GM21723 (cell line): ENCODE results near the gene SMYD3.
"Not testable (repeated sequence)": the region's sequence is repeated elsewhere in the genome, so short reads cannot be mapped to it uniquely, and the experiment has no call there.

Source experiments
- ATAC-seq: cut with Tn5 transposase; IDR thresholded peaks from one replicate; pipeline ENCODE4 v1.9.1; 2021; ENCODE audit warnings: mild to moderate bottlenecking, moderate library complexity; ENCODE audit not compliant: unreplicated experiment

Gene SMYD3

DNA sequence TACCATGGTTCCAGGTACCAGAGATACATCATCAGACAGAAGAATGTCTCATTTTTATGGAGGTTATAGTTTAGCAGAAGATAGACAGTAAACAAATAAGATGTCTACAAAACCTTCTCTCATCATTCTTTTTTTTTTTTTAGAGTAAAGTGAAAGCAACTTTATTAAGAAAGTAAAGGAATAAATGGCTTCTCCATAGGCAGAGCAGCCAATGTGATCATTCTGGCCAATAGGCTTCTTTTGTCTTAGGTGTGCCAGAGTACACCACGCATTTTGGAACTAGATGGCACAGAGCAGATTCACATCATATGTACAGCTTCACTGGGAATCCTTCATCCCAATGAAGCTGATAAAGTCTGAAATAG, 428.2 kb downstream of the SMYD3 start:
- ATAC-seq, result no peak

- no peak for ATAC-seq
Measured at GRCh38 chr1:246078126-246078887, 428.8 kb downstream of the SMYD3 start.

- no peak for ATAC-seq
Measured at GRCh38 chr1:246077476-246077875, 429.6 kb downstream of the SMYD3 start.

DNA sequence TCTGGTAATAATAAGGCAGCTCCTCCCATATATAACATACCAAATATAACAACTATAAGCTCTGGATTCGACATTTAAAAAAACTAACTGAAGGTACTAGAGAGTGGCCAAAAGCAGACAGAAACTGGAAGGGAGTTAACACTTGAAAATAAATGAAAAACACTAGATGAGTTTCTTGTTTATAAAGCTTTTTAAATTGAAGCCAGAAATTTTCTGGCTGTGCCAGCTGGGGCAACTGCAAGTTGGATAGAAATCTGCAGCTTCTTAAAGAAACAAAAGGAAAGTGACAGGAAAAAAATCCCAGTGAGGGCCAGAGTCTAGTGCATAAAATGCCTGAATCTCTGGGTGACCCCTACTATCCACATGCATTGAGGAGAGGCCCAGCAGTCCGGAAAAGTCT, 432.7 kb downstream of the SMYD3 start:
- ATAC-seq, result no peak

DNA sequence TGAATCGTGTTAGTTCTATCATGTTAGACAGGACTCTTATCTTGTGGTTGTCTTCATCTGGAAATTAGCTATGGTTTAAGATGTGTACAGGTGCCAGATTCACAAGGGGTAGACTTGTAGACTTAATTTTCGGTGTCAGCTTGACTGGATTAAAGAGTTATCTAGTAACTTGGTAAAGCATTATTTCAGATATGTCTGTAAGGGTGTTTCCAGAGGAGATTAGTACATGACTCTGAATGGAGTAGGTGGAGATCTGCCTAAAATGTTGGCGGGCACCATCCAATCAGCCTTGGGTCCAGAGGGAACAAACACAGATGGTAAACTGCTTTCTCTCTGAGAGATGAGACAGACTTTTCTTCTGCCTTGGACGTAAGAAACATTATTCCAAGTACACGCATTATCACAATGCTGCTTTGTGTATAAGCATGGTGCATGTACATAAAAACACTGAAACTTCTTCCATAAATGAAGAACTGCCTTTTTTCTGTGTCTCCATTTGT, 434.6 kb downstream of the SMYD3 start:
- ATAC-seq, result no peak

- ATAC-seq, result not testable (repeated sequence)
Measured at GRCh38 chr1:246071981-246072380, 435.1 kb downstream of the SMYD3 start.

DNA sequence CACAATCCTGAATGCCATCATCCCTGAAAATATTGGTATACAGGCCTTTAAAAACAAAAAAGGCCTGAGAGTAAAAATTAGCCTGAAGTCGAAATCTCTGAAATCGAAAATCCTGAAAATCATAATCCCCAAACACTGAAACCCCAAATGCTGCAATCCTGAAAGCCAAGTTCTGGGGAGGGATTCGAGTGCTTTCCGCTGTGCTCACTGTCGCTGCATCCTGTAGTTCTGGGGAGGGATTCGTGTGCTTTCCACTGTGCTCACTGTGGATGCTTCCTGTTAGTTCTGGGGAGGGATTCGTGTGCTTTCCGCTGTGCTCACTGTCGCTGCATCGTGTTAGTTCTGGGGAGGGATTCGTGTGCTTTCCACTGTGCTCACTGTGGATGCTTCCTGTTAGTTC, 435.5 kb downstream of the SMYD3 start:
- ATAC-seq, result not testable (repeated sequence)

DNA sequence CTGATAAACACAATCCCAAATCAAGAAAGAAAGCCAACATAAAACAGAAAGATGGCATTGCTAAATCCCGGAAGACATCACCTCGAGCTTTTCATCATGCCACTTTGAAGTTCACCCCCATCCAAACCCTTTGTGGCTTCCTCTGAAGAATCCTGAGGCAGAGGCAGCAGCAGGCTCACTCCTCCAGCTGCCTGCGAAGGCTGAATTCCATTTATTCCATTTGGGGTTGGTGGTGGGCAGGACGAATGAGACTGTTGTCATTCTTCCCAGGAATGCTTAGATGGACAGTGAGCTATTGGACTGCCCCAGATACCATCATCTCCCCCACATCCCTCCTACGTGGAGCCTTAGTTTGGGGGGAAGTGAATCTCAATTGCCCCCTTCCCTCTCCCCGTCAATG, 437.5 kb downstream of the SMYD3 start:
- ATAC-seq, result no peak

GRCh38 chr1:246068619-246069509, 438.2 kb downstream of the SMYD3 start:
- no peak for ATAC-seq

DNA sequence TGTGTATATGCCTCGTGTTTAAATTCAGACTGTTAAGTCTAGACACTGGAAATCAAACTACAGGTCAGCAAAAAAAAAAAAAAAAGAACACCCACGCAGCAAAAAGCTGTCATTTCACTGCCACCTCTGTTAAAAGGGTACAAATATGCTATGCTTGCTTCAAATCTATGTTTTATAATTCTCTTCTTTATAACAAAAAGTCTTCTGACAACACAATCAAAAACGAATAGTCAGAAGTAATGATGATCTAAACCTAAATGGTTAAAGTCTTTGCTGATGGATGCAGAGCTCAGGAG, 438.9 kb downstream of the SMYD3 start:
- no peak for ATAC-seq

DNA sequence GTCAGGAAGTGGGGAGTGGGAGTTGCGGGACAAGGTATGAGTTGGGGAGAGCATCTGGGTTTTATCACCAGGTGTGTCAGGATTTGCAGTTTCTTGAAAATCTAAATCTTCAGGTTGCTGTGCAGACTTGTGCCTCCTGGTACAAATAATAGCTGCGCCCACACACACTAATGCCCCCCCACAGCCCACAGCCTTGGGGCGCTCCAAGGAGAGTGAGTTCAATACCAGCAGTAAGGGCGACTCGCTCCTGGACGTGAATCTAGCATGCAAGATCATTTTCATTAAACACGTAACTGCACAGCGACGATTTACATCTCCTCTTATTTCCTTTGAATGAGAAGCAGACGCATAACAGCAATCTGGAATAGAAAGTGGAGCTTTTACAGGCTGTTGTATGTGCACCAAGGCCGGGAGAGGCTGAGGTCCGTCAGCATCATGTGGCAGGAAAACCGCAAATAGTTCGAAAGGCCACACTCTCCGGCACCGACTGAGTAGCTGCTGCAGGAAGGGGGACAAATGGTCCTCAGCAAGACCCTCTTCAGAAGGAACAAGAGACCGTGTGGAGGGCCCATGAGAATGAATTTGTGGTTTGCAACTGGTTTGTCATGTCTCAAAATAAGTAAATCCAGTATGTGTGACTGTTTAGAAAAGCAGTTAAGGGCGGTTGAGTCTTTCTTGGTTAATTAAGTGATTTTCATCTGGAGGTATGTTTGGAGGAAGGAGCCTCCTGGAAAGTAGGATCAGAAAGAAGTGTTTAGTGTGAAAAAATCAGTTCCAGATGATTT, 439.5 kb downstream of the SMYD3 start:
- no peak for ATAC-seq

- ATAC-seq, result no peak
Measured at GRCh38 chr1:246066573-246066972, 440.5 kb downstream of the SMYD3 start.

GRCh38 chr1:246065592-246065991, 441.5 kb downstream of the SMYD3 start:
- no peak for ATAC-seq

DNA sequence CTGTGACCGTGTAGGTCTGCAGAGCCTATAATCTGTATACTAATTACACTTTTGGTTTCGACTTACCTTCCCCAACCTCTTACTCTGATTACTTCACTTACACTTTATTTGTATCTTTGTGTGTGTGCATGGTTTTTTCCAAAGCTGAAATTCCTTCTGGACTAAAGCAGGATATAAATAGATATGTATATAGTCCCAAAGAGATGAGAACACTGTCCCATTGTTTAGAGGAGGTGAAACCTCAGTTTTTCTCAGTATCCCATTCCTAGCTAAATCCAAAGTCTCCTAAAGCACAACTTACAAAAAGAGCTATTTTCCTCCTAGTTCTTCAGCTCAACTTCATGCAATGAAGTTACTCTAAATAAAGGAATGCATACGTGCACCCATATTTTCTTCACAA, 442.2 kb downstream of the SMYD3 start:
- no peak for ATAC-seq

DNA sequence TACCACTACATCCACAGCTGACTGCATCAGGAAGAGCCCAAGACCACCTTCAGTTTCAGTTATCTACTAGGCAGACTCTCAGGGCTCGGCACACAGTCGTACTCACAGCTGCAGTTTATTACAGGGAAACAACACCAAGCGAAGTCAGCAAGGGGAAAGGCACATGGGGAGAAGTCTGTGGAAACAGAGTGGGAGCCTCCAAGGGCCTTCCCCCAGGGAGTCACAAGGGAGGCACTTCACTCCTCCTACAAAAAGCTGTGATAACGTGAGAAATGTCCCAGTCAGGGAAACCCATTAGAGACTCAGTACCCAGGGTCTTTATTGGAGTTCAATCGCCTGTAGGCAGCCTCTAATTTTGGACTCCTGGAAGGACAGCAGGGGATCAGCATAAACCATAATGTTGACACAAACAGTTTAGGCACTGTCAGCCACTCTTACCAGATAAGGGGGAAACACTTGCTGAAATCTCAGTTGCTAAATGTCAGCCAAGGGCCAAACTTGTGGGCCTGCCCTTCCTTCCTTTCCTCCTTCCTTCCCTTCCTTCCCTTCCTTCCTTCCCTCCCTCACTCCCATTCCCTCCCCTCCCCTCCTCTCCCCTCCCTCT, 444.0 kb downstream of the SMYD3 start:
- no peak for ATAC-seq

DNA sequence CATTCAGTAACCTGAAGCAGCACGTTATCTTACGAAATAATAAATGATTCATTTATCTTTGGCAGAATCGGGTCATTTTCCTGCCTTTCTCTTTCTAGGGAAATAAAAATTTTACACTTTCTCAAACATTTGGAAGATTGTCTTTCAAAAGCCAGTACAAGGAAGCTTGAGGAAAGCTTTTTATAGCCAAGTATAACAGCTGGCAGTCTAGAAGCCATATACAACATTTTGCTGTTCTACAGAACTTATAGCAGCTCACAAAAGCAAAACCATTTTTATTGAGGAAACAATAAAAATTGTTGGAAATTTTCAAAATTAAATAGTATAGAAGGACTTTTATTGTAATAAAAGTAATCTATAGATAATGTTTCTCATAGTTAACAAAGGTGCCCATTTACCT, 448.6 kb downstream of the SMYD3 start:
- no peak for ATAC-seq

GRCh38 chr1:246052603-246053002, 454.5 kb downstream of the SMYD3 start:
- ATAC-seq, result no peak

DNA sequence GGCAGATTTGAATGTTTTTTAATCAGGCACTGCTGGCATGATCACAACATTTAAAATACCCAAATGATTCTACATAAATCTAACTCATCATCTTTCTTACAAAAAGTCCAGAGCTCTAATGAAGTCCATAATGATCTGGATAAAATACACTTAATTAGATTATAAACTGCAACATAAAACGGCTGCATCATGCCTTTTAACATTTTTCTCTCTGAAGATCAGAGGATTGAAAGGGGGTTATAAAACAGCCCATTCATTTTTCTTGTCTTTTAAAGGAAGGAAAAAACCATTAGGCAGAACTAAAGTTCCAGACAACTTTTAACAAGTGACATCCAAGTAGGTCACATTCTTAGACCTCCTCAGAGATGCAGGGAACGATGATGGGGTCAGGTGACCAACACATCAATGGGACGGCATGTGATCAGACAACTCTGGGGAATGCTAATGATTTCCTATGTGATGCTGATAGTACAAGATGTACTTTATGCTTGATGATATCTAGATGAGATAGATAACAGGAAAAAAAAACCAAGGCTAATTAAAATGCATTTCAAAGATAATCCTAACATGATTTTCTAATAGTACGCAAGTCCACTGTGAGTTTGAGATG, 455.1 kb downstream of the SMYD3 start:
- no peak for ATAC-seq

DNA sequence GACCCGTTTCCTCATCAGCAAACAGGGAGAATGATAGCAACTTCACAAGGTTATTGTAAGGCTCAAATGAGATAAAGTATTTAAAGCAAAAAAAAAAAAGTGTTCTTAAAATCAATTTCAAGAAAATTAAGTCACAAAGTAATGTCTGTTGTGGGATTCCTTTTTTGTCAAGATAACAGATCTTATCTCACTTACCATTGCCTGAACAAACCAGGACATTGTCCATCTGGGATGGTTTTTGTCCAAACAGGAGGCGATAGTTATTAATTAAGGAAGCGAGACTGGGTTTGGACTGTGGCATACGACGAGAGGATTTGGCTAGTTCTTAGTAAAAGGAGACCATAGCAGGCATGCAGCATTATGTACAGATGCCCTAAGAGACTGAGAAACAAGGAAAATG, 458.4 kb downstream of the SMYD3 start:
- ATAC-seq, result no peak

DNA sequence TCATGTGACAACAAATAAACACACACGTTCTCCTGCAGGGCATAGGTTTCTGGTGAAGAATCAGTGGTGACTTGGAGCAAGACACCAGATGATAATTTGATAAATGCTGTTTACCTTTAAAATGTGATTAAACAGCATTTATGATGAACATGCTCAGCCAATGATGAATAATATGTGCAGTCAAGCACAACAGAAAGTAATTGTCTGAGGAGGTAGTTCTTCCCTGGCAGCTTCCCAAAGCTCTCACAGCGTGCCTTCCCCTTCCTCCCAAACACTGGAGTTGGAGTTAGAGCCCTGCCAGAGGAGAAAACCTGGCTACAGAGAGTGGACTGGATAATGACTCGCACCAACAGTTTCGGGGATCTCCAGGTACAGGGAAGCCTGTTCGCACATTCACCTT, 463.5 kb downstream of the SMYD3 start:
- ATAC-seq, result no peak

- no peak for ATAC-seq
Measured at GRCh38 chr1:246041360-246041759, 465.7 kb downstream of the SMYD3 start.
